Fibroblast of skin of scalp (primary cell): ENCODE data around the gene MAN1B1.
A peak's percentile ranks its signal among the peaks of the same experiment; 100 is the strongest.
"Not testable (repeated sequence)": the region's sequence is repeated elsewhere in the genome, so short reads cannot be mapped to it uniquely, and the experiment has no call there.

Source experiments
- DNase-seq: peaks from one replicate; pipeline ENCODE4 v3.0.0-alpha.2; 2013

Gene MAN1B1

DNA sequence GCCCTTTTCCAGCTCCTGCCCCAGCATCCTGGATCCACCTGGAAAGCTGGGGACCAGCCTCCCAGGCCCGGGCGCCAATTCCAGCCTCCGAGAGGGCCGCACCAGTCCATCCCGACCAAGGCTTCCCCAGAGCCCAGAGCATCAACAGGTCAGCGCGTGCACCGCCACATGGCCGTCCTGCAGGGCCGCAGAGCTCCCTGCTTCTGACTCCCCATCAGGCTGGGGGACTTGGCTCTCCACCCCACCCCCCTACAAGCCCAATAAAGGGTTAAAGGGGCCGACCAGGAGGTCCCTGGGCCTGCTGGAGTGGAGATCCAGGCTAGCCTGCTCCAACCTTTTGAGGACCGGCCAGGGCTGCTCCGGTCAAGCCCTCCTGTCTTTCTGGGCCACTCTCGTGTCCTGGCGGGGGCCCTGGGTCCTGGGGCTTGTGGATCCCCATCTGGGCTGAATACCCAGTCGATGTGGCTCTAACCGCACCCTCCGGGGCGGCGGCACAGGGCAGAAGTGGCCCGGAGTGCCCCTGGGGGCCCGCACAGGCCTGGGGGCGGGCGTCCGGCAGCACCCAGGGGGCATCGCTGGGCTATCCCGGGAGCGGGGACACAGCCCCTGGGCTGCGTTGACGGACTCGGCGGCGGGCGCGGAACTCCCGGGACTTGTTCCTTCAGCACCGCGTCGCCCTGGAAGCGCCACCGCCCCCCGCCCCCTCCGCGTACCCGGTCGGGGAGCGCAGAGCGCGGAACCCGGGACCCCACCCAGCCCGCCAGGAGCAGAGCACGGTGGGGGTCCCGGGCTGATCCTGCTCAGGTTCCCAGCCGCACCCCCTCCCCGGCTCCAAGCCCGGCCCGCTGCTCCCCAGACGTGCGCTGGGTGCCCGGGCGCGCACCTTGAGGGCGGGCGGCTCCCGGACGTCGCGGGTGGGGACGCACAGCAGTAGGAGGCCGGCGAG lies 33.5 kb upstream of the MAN1B1 start:
- DNase-seq = no peak

DNA sequence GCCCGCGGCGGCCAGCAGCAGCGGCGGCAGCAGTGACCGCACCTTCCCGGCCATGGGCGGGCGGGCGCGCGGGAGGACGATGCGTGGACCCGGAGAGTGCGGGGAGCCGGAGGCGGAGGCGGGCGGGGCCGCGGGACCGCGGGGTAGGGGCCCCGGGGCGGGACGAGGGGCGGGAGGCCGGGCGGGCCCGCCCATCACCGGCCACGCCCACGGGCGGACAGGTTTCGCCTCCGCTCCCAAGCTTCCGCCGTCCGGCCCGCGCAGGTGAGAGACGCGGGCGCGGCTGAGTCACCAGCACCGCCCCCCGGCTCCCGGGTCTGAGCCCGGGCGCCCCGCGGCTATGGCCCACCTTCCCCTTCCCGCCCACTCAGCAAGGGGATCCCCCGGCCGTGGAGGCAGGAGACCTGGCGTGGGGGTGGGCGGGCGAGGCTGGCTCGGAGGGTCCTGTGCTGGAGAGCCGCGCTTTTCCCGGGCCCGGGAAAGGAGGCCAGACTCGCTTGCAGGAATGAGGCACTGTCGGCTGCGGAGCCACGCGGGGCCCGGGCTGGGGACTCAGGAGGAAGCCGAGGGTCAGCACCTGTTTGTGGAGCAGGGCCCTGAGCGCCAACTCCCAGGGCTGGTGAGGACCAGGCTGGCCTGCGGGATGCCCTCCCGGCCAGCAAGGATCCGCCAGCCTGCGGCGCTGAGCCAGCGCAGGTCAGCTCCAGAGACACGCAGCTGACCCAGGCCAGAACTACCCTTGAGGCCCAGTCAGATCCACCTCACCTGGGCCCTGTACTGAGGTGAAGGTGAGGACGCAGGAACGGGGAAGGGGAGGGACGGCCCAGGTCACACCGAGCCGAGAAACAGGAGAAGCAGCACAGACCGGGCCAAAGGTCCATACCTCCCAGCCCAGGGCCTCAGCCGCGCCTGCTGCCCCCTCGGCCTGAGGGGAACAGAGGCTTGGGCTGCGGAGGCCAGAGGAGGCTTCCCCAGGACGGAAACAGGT lies 32.5 kb upstream of the MAN1B1 start, which contains the start of gene ENTPD2:
Gene ENTPD2, minus strand, starts transcription at position 118 of the 988 bp plus-strand sequence. Its CDS starts 64 bp downstream, at position 54.
- no peak for DNase-seq

DNA sequence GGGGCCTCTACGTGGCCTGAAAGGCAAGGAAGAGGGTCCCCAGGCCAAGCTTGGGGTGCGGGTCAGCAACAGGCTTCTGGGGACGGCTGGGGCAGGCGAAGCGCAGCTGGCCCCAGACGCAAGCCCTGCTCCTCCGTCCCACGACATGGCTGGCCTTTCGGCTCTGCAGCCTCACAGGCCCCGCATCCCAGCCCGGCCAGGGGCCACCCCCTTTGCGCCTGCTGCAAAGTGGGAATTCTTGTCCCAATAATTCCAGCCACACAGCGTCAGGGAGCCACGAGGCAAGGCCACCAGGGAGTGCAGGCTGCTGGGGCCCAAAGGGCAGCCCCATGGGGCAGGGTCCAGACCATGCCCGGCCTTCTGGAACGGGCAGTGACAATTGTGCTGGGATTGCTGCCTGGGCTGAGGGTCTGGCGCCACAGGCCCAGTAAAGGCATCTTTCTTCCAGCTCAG lies 31.8 kb upstream of the MAN1B1 start:
- DNase-seq = no peak

DNA sequence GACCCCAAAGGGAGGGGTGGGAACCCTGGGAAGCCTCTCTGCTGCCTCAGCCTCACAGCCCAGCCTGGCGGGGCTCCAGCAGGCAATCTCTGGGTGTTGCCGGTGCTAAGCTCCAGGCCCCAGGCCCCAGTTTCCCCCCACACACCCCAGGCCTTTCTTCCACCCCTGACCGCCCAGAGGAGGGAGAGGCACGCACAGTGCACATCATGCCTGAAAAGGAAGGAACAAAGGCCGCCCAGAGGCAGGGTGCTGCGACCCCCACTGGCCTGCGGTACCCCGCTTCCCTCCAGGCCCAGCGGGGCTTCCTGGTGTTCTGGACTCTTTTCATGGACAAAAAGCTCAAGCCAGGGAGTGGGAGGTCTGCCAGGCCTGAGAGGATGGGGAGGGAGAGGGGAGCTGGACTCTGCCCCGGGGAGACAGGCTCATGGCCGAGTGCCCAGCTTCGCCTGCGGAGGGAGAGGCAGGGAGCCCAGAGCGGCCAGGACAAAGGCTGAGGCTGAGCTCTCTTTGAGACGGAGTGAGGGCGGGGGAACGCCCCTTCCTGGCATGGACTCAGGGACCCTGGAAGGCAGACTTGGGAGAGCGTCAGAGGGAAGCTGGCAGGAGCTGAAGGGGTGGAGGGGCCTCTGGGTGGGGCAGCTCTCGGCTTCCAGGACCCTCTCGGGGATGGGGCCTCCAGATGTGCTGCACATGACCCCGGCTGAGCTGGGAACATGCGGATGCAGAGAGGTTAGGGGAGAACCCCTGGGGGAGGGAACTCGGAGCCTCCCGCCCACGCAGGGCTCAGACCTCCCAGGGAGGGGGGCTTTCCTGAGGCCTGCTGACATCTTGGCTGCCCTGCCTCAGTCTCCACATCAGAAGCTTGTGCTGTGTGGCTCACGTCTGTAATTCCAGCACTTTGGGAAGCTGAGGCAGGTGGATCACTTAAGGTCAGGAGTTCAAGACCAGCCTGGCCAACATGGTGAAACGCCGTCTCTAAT lies 31.1 kb upstream of the MAN1B1 start:
- DNase-seq = peak; percentile 47

DNA sequence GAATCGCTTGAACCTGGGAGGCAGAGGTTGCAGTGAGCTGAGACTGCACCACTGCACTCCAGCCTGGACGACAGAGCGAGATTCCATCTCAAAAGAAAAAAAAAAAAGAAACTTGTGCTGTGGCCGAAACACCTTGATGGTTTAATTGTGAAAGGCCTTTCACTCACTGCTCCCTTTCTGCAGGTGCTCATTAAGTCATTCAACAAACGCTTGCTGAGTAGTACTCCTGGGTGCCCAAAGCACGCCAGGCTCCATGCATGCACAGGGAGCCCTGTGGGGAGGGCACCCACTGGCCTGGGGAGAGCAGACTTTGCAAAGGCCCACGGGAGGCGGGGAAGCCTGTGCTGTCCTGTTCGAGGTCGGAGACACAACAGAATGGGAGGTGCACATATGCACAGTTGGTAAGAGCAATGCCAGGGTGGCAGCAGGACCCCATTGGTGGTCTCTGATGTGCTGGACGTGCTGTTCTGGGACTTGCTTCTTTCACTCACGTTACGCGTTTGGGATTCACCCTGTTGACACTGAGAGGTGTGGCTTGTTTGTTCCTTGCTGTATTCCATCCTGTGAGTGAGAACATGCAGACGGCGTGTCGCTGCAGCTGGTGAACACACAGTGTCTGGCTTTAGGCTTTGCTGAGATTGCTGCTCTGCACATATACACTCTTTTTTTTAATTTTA lies 29.9 kb upstream of the MAN1B1 start:
- DNase-seq = no peak

DNA sequence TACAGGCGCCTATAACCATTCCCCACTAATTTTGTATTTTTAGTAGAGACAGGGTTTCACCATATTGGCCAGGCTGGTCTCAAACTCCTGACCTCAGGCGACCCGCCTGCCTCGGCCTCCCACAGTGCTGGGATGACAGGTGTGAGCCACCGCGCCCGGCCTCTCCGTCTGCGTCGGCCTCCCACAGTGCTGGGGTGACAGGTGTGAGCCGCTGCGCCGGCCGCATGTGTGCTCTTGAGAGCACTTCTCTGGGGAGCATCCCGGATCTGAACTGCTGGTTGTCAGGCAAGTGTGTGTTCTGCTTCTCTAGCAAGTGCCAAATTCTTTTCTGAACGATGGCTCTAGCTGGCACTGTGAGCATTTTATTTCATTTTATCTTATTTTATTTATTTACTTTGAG lies 29.2 kb upstream of the MAN1B1 start:
- DNase-seq = no peak

DNA sequence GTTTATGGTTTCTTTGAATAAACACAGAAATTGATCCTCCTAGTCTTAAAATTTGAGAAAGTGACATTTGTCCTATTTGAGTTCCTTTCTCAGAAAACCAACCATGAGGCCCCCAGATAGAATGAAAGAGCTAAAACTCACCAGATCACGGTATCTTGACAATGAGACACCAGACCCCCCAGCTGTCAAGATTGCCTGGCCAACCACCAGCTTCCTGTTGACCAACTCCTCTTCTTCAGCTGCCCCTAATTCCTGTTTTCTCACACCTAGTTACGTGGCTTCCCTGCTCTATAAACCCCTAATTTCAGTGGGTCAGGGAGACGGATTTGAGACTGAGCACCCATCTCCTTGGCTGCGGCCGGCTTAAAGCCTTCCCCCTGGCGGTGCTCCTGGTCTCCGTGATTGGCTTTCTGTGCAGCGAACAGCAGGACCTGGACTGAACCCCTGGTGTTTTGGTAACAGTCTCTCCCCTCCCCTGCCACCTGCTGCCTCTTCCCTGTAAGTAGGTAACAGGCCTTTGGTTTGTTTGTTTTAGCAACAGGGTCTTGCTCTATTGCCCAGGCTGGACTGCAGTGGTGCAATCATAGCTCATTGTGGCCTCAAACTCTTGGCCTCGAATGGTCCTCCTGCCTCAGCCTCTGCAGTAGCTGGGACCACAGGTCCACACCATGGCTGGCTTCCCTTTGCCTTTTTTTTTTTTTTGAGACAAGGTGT lies 28.1 kb upstream of the MAN1B1 start:
- no peak for DNase-seq

DNA sequence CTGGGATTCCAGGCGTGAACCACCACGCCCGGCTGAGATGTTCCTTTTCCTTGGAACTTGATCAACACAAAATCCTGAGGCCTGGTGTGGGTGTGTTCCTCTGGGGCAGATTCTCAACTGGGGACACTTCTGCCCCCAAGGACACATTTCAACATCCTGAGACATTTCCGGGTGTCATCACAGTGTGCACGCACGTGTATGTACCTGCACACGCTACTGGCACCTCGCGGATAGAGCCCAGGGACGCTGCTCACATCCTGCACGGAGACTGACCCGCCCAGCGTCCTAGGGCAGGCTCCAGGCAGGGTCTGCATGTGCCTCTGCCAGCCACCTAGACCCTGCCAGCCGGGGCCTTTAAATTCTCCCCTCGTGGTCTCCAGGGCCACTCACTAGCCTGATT lies 24.4 kb upstream of the MAN1B1 start:
- no peak for DNase-seq

DNA sequence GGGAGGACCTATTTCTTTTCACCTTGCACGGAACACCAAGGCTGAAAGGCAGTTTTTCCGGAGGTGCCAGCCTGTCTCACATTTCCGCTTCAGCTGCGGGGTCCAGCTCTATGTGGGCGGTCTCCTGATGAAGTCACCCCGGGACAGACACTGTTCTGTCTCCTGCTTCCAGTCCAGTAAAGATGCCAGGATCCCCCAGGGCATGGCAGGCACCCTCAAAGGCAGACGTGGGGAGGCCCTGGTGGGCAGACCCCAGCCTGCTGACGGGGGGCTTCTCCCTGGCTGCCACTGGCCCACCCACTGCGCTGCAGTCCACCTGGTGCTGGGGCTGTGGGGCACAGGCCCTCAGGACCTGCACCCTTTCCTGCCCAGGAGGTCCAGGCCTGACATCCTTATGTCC lies 24.0 kb upstream of the MAN1B1 start:
- not testable (repeated sequence) for DNase-seq

DNA sequence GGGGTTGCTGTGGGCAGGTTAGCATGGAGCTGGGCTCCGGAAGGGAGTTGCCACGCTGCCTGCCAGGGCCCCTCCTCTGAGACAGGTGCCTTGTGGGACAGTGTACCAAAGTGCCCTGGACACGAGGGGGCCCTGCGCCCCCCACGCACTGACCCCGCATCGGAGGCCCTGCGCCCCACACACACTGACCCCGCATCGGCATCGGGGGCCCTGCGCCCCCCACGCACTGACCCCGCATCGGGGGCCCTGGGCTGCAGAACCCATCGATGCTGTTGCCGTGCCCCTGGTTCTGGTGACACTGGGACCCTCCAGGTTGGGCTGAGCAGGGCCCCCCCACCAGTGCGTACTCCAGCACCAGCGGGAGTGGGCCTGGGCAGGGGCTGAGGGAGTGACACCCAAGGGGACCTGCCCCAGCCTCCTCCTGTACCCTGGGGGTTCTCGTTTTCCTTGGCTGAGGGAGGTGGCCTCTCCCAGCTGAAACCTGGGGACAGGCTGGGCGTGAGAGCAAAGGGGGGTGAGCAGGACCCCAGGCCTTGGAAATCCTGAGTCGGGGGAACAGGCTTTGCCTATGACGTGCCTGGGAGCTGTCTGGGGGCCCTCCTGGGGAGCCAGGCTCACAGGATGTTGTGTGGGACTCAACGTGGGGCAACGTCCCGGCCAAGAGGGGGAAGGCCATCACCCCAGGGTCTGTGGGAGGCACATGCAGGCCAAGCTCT lies 23.3 kb upstream of the MAN1B1 start:
- no peak for DNase-seq

DNA sequence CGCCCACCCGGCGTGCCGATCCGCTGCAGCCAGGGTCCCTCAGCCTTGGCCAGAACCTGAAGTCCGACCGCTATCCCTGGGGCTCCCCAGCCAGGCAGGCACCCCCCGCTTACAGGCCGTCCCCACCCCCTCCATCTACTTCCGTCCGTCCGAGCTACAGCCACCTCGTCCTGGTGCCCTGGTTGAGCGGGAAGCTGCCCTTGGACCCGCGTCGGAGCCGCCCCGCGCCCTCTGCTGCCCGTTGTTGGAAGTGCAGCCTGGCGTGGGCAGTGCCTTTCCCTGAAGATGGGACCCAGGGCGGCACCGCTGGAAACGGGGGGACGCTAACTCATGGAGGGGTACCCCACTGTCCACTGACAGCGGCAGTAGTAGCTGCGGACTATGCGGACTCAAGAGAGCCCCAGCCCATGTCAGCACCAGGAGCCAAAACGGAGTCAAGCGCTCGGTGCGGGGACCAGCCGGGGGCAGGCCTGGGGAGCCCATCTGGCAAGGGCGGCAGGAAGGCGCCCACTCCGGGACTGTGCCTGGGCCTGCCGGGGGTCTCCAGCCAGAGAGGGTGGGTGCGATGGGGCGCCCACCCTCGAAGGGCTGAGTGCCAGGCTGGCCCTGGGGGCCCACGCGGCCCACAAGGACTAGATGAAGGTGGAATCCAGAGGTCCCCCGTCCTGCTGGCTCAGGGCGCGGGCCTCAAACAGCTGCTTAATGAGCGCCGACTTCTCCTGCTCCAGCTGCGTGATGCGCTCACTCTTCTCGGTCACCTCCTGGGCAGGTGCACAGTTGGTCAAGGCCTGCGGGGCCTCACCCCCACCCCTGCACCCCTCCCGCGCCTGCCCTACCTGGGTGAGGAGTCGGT lies 22.5 kb upstream of the MAN1B1 start:
- peak; percentile 38 for DNase-seq

DNA sequence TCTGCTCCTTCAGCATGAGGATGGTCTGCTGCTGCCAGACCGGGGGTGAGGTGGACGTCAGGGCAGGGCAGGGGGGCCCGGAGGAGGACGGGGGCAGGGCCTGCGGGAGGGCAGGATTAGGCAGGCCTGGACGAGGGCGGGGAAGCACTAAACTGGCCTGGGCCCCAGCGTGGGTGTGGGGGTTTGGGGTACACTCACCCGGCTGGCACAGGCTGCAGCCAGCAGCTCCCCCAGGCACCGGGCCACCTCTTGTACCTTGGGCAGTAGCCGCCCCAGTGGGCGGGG lies 22.0 kb upstream of the MAN1B1 start:
- no peak for DNase-seq

DNA sequence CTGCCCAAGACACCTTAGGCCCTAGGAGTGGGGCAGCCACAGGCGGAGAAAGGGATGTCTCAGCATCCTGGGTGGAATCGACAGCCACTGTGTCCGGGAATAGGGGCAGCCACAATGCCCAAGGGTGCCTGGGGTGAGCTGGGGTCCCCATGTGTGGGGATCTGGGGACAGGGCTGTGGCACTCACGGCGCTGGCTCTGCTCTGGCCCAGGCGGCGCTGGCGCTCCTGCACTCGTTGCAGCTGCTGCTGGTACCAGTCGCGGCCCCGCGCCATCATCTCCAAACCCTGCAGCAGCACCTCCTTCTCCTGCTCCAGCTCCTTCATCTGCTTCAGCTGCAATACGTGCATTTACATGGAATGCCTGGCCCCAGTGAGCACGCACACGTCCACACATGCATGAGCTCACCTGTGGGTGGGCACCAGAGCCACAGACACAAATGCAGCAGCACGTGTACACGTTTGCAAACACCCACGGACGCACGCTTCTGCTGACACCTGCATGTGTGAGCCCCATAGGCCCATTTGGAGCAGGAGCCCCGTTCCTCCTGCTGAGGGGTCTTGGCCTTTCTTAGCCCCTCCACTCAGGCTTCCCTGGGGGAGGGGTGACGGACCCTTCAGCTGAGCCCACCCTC lies 21.3 kb upstream of the MAN1B1 start:
- DNase-seq = no peak

DNA sequence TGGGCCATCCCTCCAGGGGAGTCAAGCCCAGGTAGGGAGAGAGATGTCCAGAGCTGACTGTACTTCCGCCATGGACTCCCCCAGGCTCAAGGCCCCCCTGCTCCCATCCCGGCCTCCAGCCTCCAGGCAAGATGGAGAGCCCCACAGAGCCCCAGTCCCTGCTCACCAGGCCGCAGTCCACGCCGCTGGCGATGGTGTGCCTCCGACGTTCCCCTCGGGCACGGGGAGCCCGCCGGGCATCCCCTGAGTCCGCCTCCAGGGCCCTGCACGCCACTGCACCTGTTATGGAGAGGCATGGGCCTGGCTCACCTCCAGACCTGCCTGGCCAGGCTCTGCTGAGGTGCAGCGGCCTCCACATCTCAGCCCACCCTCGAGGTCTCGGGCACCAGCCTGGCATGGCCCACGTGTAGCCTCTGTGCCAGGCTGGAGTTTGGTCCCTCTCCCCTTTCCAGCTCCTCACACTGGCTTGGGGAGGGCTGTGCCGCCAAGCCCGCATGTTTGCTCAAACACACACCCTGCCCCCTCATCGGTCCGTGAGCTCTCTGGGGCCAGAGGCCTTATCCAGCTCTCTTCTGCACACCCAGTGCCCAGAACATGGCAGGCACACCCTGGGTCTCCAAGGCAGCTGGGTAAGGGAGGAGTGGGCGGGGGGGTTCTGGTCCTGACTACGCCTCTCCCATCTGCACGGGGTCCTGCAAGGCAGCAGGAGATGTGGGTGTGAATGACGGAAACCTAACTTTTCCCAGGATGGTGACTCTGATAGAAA lies 20.5 kb upstream of the MAN1B1 start:
- DNase-seq = no peak

DNA sequence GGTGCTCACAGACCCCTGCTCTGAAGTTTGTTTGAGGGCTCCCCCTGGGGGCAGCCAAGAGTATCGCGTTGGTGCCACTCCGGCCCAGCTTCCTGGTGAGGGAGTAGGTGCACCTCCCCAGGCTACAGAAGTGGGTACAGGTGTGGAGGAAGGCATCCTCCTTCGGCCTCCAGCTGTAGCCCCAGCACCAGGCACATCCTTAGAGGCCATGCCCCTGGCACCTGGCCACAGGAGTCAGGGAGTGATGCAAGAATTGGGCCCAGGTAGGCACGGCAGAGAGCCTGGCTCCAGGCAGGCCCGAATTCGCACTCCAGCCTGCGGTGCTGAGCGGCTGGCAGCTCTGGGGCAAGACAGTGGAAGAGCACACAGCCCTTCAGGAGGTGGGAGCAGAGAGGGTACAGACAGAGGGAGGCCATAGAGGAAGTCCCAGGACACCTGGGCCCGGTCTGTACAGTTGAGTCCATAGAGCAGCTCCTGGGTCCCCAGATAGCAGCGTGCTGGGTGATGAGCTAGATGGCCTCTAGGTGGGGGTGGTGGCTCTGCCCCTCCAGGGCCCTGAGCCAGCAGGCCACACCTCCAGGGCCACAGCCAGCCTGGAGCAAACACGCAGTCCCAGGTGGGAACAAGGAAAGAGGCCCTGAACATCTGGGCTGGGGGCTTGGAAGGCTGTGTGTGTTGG lies 18.8 kb upstream of the MAN1B1 start:
- peak; percentile 74 for DNase-seq

DNA sequence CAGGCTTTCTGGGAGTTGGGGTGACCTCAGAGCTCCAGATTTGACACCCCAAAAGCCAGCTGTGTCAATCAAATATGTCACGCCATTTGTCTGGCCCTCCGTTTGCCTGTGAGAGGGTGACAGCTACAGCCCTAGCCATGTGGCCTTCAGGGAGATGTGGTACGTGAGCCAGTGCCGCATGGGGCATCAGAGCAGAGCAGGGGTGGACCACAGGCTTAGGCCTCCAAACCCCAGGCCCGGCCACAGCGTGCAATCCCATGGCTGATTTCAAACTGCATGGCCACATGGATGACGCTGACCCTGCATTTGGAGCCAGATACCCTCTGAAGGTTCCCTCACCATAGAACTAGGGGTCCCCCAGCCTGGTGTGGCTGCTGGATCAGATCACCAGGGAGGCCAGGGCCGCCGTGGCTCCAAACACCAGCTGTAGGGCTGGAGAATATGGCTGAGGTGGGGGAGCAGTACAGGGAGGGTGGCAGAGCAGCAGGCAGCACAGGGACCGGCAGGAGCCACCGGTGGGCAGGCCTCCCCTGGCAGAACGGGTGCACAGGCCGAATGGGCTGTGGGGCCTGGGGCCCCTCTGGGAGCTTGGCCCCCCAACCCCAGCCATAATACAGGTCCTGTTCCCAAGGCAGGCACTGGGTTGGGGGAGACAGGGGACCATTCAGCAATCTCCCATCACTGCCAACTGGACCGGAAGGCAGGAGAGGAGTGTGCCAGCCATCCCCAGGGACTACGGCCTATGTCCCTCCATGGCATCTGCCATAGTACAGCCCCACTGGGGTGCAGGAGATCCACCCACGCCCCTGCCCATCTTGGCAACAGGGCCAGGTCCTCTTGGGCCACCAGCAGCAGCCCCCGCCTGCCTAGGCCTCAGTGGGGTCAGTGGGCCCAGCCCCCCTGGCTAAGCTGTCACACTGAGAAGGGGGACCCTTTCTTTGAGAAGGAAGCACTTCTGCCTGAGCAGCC lies 18.0 kb upstream of the MAN1B1 start:
- DNase-seq = no peak
